Measurements from ENCODE around the gene MAP2K1. TPM values are rescaled to one million over a fixed set of nuclear protein-coding genes. Genes with fewer than 3 reads are reported as not detected.
"Not testable (repeated sequence)": the region's sequence is repeated elsewhere in the genome, so short reads cannot be mapped to it uniquely, and the experiment has no call there.

MAP2K1 gene
- total RNA-seq: 100 to 1,000 TPM; 103 to 108 TPM

GRCh38 chr15:66386204-66387123, at the start of gene MAP2K1:
TSS of gene MAP2K1 (plus strand) at chr15:66386912. CDS start at chr15:66387348, 436 bp downstream.
- Mint-ChIP-seq H3K27me3 (no peaks in the 10 kb centered on the region), H3K36me3 (peaks cover 50% of the 10 kb centered on the region), H3K4me3 (peak within 1 kb of the TSS; percentile 100), H3K27ac (peak within 1 kb of the TSS; percentile 100), H3K9me3 (no peaks in the 10 kb centered on the region), H3K4me1 (peaks cover 36% of the 10 kb centered on the region)
- peak; percentile 99 for DNase-seq

GRCh38 chr15:66348530-66348929, 38.2 kb upstream of the MAP2K1 start:
- H3K4me1 Mint-ChIP-seq: not testable (repeated sequence)

GRCh38 chr15:66356077-66356358, 30.7 kb upstream of the MAP2K1 start:
- Mint-ChIP-seq H3K4me1 (peaks cover 29% of the 10 kb centered on the region), H3K27me3 (no peaks in the 10 kb centered on the region), H3K9me3 (no peaks in the 10 kb centered on the region), H3K27ac (peak overlapping the region; percentile 99), H3K36me3 (peaks cover 36% of the 10 kb centered on the region), H3K4me3 (peak overlapping the region; percentile 99)
- DNase-seq: no peak

More at GRCh38 chr15:66348530-66348929, 38.2 kb upstream of the MAP2K1 start:
- not testable (repeated sequence) for H3K27me3 Mint-ChIP-seq, H3K27ac Mint-ChIP-seq, DNase-seq, H3K4me3 Mint-ChIP-seq, H3K9me3 Mint-ChIP-seq
- H3K36me3 Mint-ChIP-seq: peaks cover 33% of the 10 kb centered on the region

DNA sequence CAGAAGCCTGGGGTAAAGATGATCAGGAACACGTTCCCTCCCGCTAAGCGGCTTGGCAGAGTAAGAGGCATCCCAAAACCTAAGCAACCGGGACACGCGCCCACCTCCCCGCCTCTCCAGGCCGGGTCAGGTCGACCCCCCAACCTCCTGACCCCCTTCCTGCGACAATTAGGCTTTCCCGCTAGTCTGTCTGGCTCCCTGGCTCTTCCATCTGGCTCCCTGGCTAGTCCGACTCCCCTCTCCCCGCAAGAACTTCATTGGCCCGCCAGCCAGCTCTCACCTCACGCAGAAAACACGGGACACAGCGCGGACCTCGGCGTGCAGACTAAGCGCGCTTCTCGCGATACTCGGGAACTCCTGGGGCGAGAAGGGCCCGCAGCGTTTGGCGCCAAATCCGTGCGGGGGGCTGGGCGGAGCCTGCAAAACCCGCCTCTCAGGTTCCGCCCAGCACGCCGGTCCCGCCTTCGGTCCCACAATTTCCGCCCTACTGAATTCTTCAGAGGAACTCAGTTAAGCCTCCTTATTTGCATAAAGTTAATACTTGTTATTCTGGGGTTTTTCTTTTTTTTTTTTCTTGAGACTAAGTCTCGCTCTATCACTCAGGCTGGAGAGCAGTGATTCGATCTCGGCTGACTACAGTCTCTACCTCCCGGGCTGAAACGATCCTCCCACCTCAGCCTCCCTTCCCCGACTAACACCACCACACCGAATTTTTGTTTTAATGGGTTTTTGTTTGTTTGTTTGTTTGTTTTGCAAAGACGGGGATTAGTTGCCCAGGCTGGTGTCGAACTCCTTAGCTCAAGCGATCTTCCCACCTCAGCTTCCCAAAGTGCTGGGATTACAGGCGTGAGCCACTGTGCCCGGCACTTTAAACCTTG, 30.1 kb upstream of the MAP2K1 start, which contains the start of gene TIPIN:
Gene TIPIN, minus strand, starts transcription at position 327 of the 878 bp plus-strand sequence. CDS start 3,738 bp downstream, outside the sequence.
- no peaks in the 10 kb centered on the region for H3K27me3 Mint-ChIP-seq
- H3K4me3 Mint-ChIP-seq: peak within 1 kb of the TSS; percentile 99
- H3K9me3 Mint-ChIP-seq: no peaks in the 10 kb centered on the region
- H3K27ac Mint-ChIP-seq: peak within 1 kb of the TSS; percentile 99
- peaks cover 29% of the 10 kb centered on the region for H3K4me1 Mint-ChIP-seq
- peak; percentile 97 for DNase-seq
- H3K36me3 Mint-ChIP-seq: peaks cover 36% of the 10 kb centered on the region

GRCh38 chr15:66359740-66360139, 27.0 kb upstream of the MAP2K1 start:
- H3K27me3 Mint-ChIP-seq: no peaks in the 10 kb centered on the region
- no peaks in the 10 kb centered on the region for H3K9me3 Mint-ChIP-seq
- no peak overlapping the region for H3K27ac Mint-ChIP-seq

DNA sequence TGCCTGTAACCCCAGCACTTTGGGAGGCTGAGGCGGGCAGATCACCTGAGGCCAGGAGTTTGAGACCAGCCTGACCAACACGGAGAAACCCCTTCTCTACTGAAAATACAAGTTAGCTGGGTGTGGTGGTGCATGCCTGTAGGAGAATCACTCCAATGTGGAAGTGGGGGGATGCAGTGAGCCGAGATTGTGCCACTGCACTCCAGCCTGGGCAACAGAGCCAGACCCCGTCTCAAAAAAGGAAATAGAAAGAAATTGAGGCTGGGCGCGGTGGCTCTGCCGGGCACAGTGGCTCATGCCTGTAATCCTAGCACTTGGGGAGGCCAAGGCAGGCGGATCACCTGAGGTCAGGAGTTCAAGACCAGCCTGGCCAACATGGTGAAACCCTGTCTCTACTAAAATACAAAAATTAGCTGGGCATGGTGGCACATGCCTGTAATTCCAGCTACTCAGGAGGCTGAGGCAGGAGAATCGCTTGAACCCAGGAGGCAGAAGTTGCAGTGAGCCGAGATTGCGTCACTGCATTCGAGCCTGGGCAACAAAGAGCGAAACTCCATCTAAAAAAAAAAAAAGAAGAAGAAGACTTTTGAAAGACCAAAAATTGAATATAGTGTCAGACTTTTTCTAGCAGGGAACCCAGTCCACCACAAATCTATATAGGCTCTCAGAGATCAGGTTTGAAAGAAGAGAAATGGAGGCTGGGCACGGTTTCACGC, 24.8 kb upstream of the MAP2K1 start:
- H3K27ac Mint-ChIP-seq, DNase-seq, H3K36me3 Mint-ChIP-seq, H3K4me1 Mint-ChIP-seq, H3K27me3 Mint-ChIP-seq, H3K9me3 Mint-ChIP-seq, H3K4me3 Mint-ChIP-seq: not testable (repeated sequence)

More at GRCh38 chr15:66359740-66360139, 27.0 kb upstream of the MAP2K1 start:
- H3K4me1 Mint-ChIP-seq: peaks cover 16% of the 10 kb centered on the region
- peaks cover 16% of the 10 kb centered on the region for H3K36me3 Mint-ChIP-seq
- DNase-seq: no peak
- H3K4me3 Mint-ChIP-seq: no peak overlapping the region

DNA sequence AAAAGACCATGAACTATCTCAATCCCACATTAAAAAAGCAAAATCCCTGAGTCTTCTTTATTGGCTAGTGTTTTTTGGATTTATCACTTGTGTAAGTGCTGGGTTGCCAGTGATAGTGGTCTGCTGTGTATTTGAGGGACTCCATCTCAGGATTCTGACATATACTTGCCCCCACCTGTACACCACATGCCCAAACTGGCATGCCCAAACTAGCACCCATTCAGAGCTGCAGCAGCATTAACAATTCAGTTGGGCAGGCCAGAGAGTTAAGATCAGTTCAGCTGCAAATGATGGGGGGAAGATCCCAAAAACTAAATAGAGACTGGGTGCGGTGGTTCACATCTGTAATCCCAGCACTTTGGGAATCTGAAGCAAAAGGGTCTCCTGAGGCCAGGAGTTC, 23.9 kb upstream of the MAP2K1 start:
- Mint-ChIP-seq H3K27ac (no peak overlapping the region), H3K4me1 (no peaks in the 10 kb centered on the region), H3K36me3 (no peaks in the 10 kb centered on the region), H3K9me3 (no peaks in the 10 kb centered on the region), H3K4me3 (no peak overlapping the region), H3K27me3 (no peaks in the 10 kb centered on the region)
- DNase-seq: no peak

DNA sequence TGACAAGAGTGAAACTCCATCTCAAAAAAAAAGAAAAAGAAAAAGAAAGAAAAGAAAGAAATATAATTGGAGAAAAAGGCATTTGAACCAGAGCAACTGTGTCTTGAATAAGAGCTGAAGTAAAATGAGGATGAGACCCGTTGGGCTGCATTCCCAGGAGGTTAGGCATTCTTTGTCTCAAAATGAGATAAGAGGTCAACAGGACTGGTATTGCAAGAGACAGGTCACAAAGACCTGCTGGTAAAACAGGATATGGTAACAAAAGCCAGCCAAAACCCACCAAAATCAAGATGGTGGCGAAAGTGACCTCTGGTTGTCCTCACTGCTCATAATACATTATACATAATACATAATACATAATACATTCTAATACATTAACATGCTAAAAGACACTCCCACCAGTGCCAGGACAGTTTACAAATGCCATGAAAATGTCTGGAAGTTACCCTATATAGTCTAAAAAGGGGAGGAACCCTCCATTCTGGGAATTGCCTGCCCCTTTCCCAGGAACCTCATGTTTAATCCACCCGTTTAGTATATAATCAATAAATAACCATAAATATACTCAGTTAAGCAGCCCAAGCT, 21.7 kb upstream of the MAP2K1 start:
- no peak for DNase-seq
- Mint-ChIP-seq H3K4me1 (peaks cover 7% of the 10 kb centered on the region), H3K27me3 (no peaks in the 10 kb centered on the region), H3K27ac (no peak overlapping the region), H3K4me3 (no peak overlapping the region), H3K36me3 (peaks cover 4% of the 10 kb centered on the region), H3K9me3 (no peaks in the 10 kb centered on the region)

DNA sequence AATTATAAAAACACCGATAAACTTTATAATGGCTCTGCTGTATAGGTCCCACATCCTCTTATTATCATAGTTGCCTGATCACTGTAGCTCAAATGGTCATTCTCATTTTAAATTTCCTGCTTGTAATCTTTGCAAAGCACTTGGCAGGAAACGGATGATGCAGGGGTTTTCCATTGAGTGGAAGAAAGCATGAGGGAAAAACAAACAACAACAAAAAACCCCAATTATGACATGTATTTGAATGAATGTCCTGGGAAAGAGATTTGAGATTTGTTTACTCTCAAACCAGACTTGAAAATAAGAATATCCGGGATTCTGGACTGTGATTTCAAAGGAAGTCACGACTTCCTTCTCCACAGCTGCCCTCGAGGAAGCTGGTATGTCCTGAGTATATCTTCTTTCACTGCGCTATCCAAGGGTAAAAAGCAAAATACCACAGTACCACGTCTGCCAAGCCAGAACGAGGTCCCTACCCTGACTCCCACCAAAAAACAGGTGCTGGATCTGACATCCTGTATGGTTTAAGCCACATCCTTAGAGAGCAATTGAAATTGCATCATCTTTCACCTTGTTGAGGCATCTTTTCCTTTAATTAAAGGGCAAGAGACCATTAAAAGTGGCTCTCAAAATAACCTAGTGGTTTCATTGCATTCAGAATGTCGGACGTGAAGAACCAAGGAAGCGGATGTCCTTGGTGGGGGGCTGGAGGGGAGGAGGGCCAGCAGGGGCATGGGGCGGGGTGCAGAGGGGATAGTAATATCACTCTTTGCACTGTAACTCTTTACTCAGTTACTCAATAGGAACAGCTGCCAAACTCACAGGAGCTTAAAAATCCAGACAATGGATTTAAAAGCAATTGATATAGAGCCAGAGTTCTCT, 16.7 kb upstream of the MAP2K1 start:
- peaks cover 15% of the 10 kb centered on the region for H3K4me1 Mint-ChIP-seq
- peak overlapping the region; percentile 50 for H3K4me3 Mint-ChIP-seq
- H3K27ac Mint-ChIP-seq: peak overlapping the region; percentile 96
- H3K9me3 Mint-ChIP-seq: peaks cover 5% of the 10 kb centered on the region
- peak; percentile 46 for DNase-seq
- peaks cover 9% of the 10 kb centered on the region for H3K36me3 Mint-ChIP-seq
- H3K27me3 Mint-ChIP-seq: no peaks in the 10 kb centered on the region

DNA sequence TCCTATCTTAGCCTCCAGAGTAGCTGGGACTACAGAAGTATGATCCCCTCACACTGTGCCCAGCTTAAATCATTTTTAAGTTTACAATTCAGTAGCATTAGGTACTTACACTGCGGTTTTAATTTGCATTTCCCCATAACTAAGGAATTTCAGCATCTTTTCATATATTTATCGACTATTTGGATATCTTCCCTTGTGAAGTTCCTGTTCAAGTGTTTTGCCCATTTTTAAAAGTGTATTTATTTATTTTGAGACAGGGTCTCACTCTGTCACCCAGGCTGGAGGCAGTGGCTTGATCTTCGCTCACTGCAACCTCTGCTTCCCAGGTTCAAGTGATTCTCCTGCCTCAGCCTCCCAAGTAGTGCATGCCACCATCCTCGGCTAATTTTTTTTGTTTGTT, 12.5 kb upstream of the MAP2K1 start:
- H3K27ac Mint-ChIP-seq: no peak overlapping the region
- peaks cover 5% of the 10 kb centered on the region for H3K9me3 Mint-ChIP-seq
- no peak overlapping the region for H3K4me3 Mint-ChIP-seq
- DNase-seq: no peak
- peaks cover 15% of the 10 kb centered on the region for H3K4me1 Mint-ChIP-seq
- peaks cover 12% of the 10 kb centered on the region for H3K36me3 Mint-ChIP-seq
- H3K27me3 Mint-ChIP-seq: no peaks in the 10 kb centered on the region

GRCh38 chr15:66378814-66379430, 7.8 kb upstream of the MAP2K1 start:
- no peak for DNase-seq
- no peaks in the 10 kb centered on the region for H3K4me1 Mint-ChIP-seq
- H3K9me3 Mint-ChIP-seq: peaks cover 5% of the 10 kb centered on the region
- no peak overlapping the region for H3K4me3 Mint-ChIP-seq
- no peak overlapping the region for H3K27ac Mint-ChIP-seq
- no peaks in the 10 kb centered on the region for H3K27me3 Mint-ChIP-seq
- H3K36me3 Mint-ChIP-seq: peaks cover 10% of the 10 kb centered on the region

DNA sequence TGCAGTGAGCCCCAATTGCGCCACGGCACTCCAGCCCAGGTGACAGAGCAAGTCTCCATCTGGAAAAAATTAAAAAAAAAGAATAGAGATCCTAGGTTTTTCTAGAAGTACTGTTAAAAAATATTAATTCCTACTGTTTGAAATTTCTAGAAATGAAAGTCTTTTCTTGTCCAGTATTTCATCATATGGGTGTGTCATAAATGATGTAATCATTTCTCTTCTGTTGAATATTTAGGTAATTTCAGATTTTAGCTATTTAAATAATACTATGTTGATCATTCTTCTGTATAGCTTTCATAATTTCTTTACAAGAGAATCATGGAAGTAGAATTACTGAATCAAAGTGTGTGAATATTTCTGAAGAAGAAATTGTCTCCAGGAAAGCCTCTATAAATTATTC, 5.3 kb upstream of the MAP2K1 start:
- H3K9me3 Mint-ChIP-seq, H3K4me1 Mint-ChIP-seq, H3K4me3 Mint-ChIP-seq, DNase-seq, H3K27ac Mint-ChIP-seq, H3K27me3 Mint-ChIP-seq: not testable (repeated sequence)
- peaks cover 20% of the 10 kb centered on the region for H3K36me3 Mint-ChIP-seq
